ENCODE data around the gene KMT2B.
A peak's percentile ranks its signal among the peaks of the same experiment; 100 is the strongest.

Gene KMT2B

DNA sequence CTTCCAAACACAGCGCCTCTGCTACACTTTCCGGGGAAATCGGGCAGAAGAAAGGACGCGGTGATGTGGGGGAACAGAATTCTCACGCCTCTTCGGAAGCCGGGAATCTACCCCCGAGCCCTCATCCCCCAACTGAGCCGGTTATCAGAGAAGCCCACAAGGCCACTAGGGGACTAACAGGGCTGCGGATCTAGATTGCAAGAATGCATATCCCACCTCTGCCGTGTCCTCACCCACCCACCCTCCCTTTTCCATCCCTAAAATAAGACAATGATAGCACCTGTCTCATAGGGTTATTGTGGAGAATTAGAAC lies 23.4 kb downstream of the KMT2B start:
- Histone ChIP-seq H3K27me3 (no peaks in the 10 kb centered on the region), H3K4me2 (peak overlapping the region; percentile 90 to 100 (median 98)), H3K4me1 (peaks cover 50 to 79% (median 67%) of the 10 kb centered on the region in 10 experiments), H3K36me3 (peaks cover 28 to 51% (median 37%) of the 10 kb centered on the region in 11 experiments), H3K9ac (peak overlapping the region; percentile 73 to 85 (median 84)), H4K20me1 (peaks cover 24 to 42% (median 40%) of the 10 kb centered on the region in 11 experiments), H3K27ac (peak overlapping the region; percentile 85 to 96 (median 92); a peak in 21 of 22 replicates), H3K4me3 (peak overlapping the region; percentile 62 to 76 (median 66)), H3K9me3 (replicated peaks in 1 of 11) (peaks cover 0 to 6% (median 0%) of the 10 kb centered on the region in 11 experiments; a peak in 2 of 22 replicates)
- TF ChIP-seq Cebpa-rat (IDR thresholded peaks at IDR 0.05), result no peak

DNA sequence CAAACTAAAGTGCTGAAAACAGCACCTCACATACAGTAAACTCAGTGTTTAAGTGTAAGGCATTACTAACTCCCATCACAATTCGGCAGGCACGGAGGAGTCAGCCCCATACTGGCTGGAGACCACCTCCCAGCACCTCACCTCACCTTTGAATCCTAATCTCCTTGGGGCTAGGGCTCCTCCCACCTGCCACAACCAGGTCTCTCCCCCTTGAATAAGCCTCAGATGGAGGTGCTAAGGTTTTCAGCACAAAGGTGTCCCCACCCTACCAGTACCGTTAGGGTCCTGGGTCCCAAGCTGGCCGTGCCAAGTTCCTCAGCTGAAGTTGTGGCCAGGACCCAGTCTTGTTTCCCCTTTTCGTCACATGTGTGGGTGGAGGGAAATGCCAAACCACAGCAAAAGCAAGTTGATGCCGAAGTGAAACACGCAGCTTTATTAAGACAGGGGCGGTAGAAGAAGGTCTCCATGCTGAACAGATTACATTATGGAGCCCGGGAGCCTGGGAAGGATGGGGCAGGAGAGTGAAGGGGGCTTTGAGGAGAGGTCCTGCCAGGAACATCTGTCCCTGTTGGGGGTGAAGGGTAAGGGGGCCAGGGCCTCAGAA lies 24.4 kb downstream of the KMT2B start, which contains the start of gene IGFLR1:
Gene IGFLR1, minus strand, starts transcription at position 332 of the 604 bp plus-strand sequence. CDS start 1,272 bp downstream, outside the sequence.
- Histone ChIP-seq H3K4me1 (peaks cover 52 to 79% (median 67%) of the 10 kb centered on the region in 10 experiments), H3K27ac (peak within 1 kb of the TSS; percentile 85 to 96 (median 92)), H3K27me3 (no peaks in the 10 kb centered on the region), H4K20me1 (peaks cover 15 to 32% (median 30%) of the 10 kb centered on the region in 11 experiments), H3K4me3 (peak within 1 kb of the TSS; percentile 36 to 76 (median 66)), H3K9ac (peak within 1 kb of the TSS; percentile 73 to 85 (median 84)), H3K4me2 (peak within 1 kb of the TSS; percentile 90 to 100 (median 98)), H3K9me3 (replicated peaks in 1 of 11) (peaks cover 0 to 6% (median 0%) of the 10 kb centered on the region in 11 experiments; a peak in 2 of 22 replicates), H3K36me3 (peaks cover 18 to 40% (median 27%) of the 10 kb centered on the region in 11 experiments)
- peak in 1 of 11 experiments; percentile 66; a peak in 1 of 22 replicates for TF ChIP-seq Cebpa-rat (IDR thresholded peaks at IDR 0.05)

DNA sequence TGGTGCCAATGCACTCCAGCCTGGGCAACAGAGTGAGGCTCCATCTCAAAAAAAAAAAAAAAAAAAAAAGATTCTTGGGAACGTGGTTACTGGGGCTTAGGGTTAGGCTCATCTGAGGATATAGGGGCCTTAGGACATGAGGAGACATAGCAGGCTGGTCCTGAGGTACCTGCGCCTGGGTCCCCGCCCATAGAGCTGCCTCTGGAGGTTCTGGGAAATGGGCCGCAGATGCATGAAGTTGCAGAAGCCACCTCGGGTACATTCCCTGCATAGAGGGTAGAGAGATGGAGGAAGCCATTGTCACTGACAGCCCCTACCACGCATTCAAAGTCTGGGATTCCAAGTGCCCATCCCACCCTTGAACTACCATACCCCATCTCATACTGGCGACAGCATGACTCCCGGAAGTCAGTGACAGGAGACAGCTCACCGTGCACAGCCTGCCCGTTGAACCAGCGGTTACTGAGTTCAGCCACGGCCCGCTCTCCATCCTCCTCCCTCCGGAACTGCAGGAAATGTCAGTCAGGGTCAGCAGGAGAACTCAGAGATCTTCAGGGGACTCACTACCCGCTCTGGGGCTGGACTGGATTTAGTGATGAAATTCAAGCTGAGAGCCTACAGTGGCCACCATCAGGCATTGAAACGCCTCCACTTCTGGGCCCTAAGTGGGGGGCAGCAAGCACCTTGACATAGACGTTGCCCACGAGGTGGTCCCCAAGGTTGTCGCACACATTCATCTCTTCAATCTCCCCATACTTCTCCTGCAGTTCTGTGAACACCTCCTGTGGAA lies 26.0 kb downstream of the KMT2B start:
- peak overlapping the region; percentile 90 to 100 (median 98) for H3K4me2 ChIP-seq
- H3K4me1 ChIP-seq, result peaks cover 60 to 78% (median 70%) of the 10 kb centered on the region in 10 experiments
- H3K9ac ChIP-seq, result peak overlapping the region in 2 of 11 experiments; percentile 90 to 95; a peak in 2 of 22 replicates
- H3K4me3 ChIP-seq, result peak overlapping the region; percentile 74 to 98 (median 88); a peak in 18 of 20 replicates
- H3K9me3 ChIP-seq (replicated peaks in 1 of 11), result peaks cover 0 to 6% (median 0%) of the 10 kb centered on the region in 11 experiments; a peak in 2 of 22 replicates
- peak overlapping the region in 9 of 11 experiments; percentile 2 to 97 (median 93); a peak in 11 of 22 replicates for H3K27ac ChIP-seq
- no peaks in the 10 kb centered on the region for H3K27me3 ChIP-seq
- peaks cover 0 to 16% (median 14%) of the 10 kb centered on the region in 11 experiments; a peak in 19 of 22 replicates for H4K20me1 ChIP-seq
- TF ChIP-seq Cebpa-rat (IDR thresholded peaks at IDR 0.05), result no peak
- peaks cover 1 to 24% (median 11%) of the 10 kb centered on the region in 11 experiments; a peak in 21 of 22 replicates for H3K36me3 ChIP-seq

DNA sequence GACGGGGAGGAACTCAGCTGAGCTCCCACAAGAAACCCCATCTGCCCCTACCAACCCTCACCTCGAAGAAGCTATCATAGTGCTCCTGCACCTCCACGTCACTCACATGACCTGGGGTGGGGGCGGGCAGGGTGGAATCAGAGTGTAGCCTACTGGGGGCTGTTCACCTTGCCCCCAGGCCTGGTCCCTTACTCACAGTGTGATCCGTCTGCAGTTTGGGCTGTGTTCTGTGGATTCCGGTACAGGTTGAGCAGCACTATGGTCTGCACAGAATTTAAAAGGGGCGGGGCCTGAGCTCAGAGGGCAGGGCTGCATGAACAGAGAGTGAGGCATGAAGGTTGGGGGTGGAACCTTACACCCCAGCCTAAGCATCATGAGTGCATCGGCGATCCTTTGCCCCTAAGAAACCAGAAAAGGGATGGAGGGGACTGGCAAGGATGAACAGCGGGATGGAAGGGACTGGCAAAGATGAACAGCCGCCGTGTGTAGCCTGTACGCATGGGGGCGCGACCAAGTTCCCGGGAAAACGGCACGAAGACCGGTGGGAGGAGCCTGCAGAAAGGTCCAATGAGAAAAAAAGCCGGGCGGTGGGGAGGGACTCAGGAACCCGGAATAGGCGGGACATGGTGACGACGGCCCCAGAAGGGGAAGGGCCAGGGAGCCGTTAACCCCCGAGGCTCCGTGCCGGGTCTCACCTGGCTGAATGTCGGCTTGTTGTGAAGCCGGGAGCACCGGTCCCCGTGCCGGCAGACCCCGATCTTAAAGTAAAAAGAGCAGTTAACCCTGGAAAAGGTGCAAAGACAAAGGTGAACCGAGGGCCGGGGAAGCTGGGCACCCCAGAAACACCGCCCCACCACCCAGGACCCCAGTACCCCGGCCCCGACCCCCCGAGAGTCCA lies 26.9 kb downstream of the KMT2B start:
- Histone ChIP-seq H3K27me3 (no peaks in the 10 kb centered on the region), H3K4me1 (peaks cover 60 to 78% (median 71%) of the 10 kb centered on the region in 10 experiments), H3K36me3 (peaks cover 0 to 15% (median 3%) of the 10 kb centered on the region in 11 experiments; a peak in 10 of 22 replicates), H3K4me2 (peak overlapping the region; percentile 90 to 100 (median 98)), H3K9me3 (replicated peaks in 1 of 11) (peaks cover 0 to 6% (median 0%) of the 10 kb centered on the region in 11 experiments; a peak in 2 of 22 replicates), H3K27ac (peak overlapping the region; percentile 90 to 98 (median 95)), H4K20me1 (peaks cover 0 to 7% (median 5%) of the 10 kb centered on the region in 11 experiments; a peak in 16 of 22 replicates), H3K4me3 (peak overlapping the region; percentile 74 to 98 (median 88)), H3K9ac (peak overlapping the region; percentile 85 to 97 (median 93))
- no peak for TF ChIP-seq Cebpa-rat (IDR thresholded peaks at IDR 0.05)

DNA sequence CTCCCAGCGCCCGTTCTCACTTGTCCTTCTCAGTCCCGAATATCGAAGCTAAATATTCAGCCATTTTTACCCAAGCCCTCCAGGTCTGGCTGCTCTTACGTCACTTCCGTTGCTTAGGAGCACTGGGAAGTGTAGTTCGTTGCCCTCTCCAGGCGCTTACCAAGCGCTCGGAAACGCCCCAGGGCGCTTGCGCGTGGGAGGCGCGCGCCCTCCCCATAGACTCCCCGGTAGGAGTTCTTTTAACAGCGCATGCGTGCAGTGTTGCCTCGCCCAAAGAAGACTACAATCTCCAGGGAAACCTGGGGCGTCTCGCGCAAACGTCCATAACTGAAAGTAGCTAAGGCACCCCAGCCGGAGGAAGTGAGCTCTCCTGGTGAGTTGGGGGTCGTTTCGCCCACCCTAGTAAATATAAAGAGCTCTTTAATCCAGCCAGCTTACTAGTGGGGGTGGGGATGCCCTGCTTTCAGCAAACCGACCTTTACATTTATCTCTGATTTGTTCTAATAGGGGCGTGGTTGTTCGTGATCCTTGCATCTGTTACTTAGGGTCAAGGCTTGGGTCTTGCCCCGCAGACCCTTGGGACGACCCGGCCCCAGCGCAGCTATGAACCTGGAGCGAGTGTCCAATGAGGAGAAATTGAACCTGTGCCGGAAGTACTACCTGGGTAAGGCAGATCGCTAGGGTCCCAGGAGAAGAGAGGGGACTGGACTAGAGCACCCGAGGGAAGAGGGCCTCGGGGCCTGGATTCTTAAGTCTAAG lies 27.7 kb downstream of the KMT2B start, which contains the start of the genes PSENEN and U2AF1L4:
Gene PSENEN, plus strand, starts transcription at position 324 of the 759 bp plus-strand sequence. Its CDS starts 280 bp downstream, at position 604.
Gene U2AF1L4, minus strand, starts transcription at position 91 of the 759 bp plus-strand sequence. Its CDS starts 27 bp downstream, at position 64.
- H3K27me3 ChIP-seq, result no peaks in the 10 kb centered on the region
- peak within 1 kb of the TSS; percentile 85 to 97 (median 93) for H3K9ac ChIP-seq
- TF ChIP-seq Cebpa-rat (IDR thresholded peaks at IDR 0.05), result no peak
- peaks cover 62 to 82% (median 74%) of the 10 kb centered on the region in 10 experiments for H3K4me1 ChIP-seq
- peak within 1 kb of the TSS; percentile 90 to 98 (median 95) for H3K27ac ChIP-seq
- peaks cover 0 to 11% (median 3%) of the 10 kb centered on the region in 11 experiments; a peak in 3 of 22 replicates for H3K36me3 ChIP-seq
- peaks cover 0 to 6% (median 0%) of the 10 kb centered on the region in 11 experiments; a peak in 2 of 22 replicates for H3K9me3 ChIP-seq (replicated peaks in 1 of 11)
- peak within 1 kb of the TSS; percentile 74 to 98 (median 88) for H3K4me3 ChIP-seq
- H3K4me2 ChIP-seq, result peak within 1 kb of the TSS; percentile 97 to 100 (median 98)
- H4K20me1 ChIP-seq, result no peaks in the 10 kb centered on the region

DNA sequence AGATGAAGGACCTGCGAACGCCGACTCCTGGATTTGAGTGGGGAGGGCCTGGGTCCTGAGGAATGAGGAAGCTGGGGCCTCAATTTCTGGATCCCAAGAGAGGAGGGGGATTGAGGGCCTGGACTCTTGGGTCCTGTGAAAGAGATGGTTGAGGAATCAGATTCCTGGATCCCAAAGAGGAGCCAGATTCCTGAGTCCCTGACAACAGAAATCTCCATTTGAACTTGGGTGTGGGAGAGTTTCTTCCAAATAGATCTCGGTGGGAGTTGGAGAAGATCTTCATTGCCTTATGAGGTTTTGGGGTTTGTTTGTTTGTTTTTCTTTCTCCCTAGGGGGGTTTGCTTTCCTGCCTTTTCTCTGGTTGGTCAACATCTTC lies 28.3 kb downstream of the KMT2B start:
- H3K9ac ChIP-seq, result peak overlapping the region; percentile 85 to 97 (median 93)
- H3K27ac ChIP-seq, result peak overlapping the region; percentile 81 to 98 (median 94)
- peak overlapping the region; percentile 90 to 99 (median 95) for H3K4me2 ChIP-seq

DNA sequence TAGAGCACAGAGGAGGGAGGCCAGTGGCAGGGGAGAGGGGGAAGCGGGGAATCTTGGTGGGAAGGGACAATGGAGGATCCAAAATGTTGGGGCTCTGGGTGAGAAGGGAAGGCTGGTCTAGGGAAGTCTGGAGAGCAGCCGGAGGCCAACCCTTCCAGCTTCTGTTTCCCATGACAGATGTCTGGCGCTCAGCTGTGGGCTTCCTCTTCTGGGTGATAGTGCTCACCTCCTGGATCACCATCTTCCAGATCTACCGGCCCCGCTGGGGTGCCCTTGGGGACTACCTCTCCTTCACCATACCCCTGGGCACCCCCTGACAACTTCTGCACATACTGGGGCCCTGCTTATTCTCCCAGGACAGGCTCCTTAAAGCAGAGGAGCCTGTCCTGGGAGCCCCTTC lies 28.7 kb downstream of the KMT2B start:
- peak overlapping the region; percentile 81 to 98 (median 94); a peak in 21 of 22 replicates for H3K27ac ChIP-seq
- peaks cover 61 to 78% (median 76%) of the 10 kb centered on the region in 10 experiments for H3K4me1 ChIP-seq
- peaks cover 0 to 6% (median 0%) of the 10 kb centered on the region in 11 experiments; a peak in 2 of 22 replicates for H3K9me3 ChIP-seq (replicated peaks in 1 of 11)
- no peaks in the 10 kb centered on the region for H3K27me3 ChIP-seq
- H3K36me3 ChIP-seq, result peaks cover 0 to 11% (median 3%) of the 10 kb centered on the region in 11 experiments; a peak in 6 of 22 replicates
- peak overlapping the region; percentile 90 to 99 (median 95) for H3K4me2 ChIP-seq
- H4K20me1 ChIP-seq, result 0 out of 22 replicates have a peak, but pooled peaks cover 0 to 1% (median 0%) of the 10 kb centered on the region in 11 experiments
- TF ChIP-seq Cebpa-rat (IDR thresholded peaks at IDR 0.05), result no peak
- peak overlapping the region; percentile 74 to 98 (median 88) for H3K4me3 ChIP-seq
- peak overlapping the region; percentile 85 to 97 (median 93) for H3K9ac ChIP-seq

More for the DNA sequence above, 28.3 kb downstream of the KMT2B start:
- Histone ChIP-seq H3K36me3 (peaks cover 0 to 11% (median 3%) of the 10 kb centered on the region in 11 experiments; a peak in 3 of 22 replicates), H4K20me1 (no peaks in the 10 kb centered on the region), H3K4me3 (peak overlapping the region; percentile 74 to 98 (median 88)), H3K27me3 (no peaks in the 10 kb centered on the region), H3K4me1 (peaks cover 62 to 82% (median 79%) of the 10 kb centered on the region in 10 experiments), H3K9me3 (replicated peaks in 1 of 11) (peaks cover 0 to 6% (median 0%) of the 10 kb centered on the region in 11 experiments; a peak in 2 of 22 replicates)
- TF ChIP-seq Cebpa-rat (IDR thresholded peaks at IDR 0.05), result no peak
